Smooth muscle cell (in vitro differentiated cells): Measurements from ENCODE around the gene PPP1R13B. TPM values are rescaled to one million over a fixed set of nuclear protein-coding genes. Genes with fewer than 3 reads are reported as not detected.

Source experiments
- DNase-seq: peaks from one replicate; lab custom pipeline; 2025; ENCODE audit not compliant: unreplicated experiment; lab: John Stamatoyannopoulos, UW
- H2AFZ ChIP-seq: fragments of 200-600 bp; sonication (generic); 2 replicates; pipeline ENCODE4 v1.6.0; 2016; ENCODE audit warnings: antibody characterized with exemption, low read depth, mild to moderate bottlenecking
- H3F3A ChIP-seq: fragments of 200-600 bp; sonication (generic); 2 replicates; pipeline ENCODE4 v1.6.0; 2017; ENCODE audit warnings: antibody characterized with exemption, low read depth
- H3K27ac ChIP-seq: fragments of 200-600 bp; sonication (generic); 2 replicates; pipeline ENCODE4 v1.5.1; 2016; ENCODE audit warnings: low read depth, mild to moderate bottlenecking
- H3K27me3 ChIP-seq: fragments of 200-600 bp; sonication (generic); 2 replicates; pipeline ENCODE4 v1.6.1; 2016; ENCODE audit warnings: low read depth, mild to moderate bottlenecking
- H3K36me3 ChIP-seq: fragments of 200-600 bp; sonication (generic); 2 replicates; pipeline ENCODE4 v1.5.1; 2016; ENCODE audit warnings: low read depth
- H3K4me1 ChIP-seq: fragments of 200-600 bp; sonication (generic); 2 replicates; pipeline ENCODE4 v1.5.1; 2016; ENCODE audit warnings: low read depth
- H3K4me2 ChIP-seq: fragments of 200-600 bp; sonication (generic); 2 replicates; pipeline ENCODE4 v1.6.0; 2016; ENCODE audit warnings: mild to moderate bottlenecking
- H3K4me3 ChIP-seq: fragments of 200-600 bp; sonication (generic); 2 replicates; pipeline ENCODE4 v1.5.1; 2016; ENCODE audit warnings: mild to moderate bottlenecking
- H3K79me2 ChIP-seq: fragments of 200-600 bp; sonication (generic); 2 replicates; pipeline ENCODE4 v1.6.0; 2016; ENCODE audit warnings: low read depth, mild to moderate bottlenecking
- H3K9ac ChIP-seq: fragments of 200-600 bp; sonication (generic); 2 replicates; pipeline ENCODE4 v1.6.0; 2016; ENCODE audit warnings: low read depth
- H3K9me3 ChIP-seq: fragments of 200-600 bp; sonication (generic); replicated peaks from 2 replicates; pipeline ENCODE4 v1.5.1; 2016; ENCODE audit warnings: low read depth
- H4K20me1 ChIP-seq: fragments of 200-600 bp; sonication (generic); 2 replicates; pipeline ENCODE4 v1.6.0; 2016; ENCODE audit warnings: low read depth
- WGBS: methylation state at CpG from one replicate; pipeline ENCODE4 v1.1.7; 2016; ENCODE audit warnings: low lambda C conversion rate; 5-methylcytosine and 5-hydroxymethylcytosine counted together
- polyA plus RNA-seq: library from polyadenylated mRNA; unstranded; fragments of >200 nt; fragmentation: Nextera tagmentation; extraction: Ambion mirVana; gene quantifications from 2 replicates; pipeline ENCODE4 v1.2.1, GENCODE V29; 2016
- total RNA-seq: library from RNA; depleted of rRNA; stranded (reverse); fragments of >200 nt; gene quantifications from 2 replicates; pipeline ENCODE4 v1.2.3, GENCODE V29; 2014
- TF ChIP-seq, protein P1 (sequence below): fragments of 200-600 bp; sonication (generic); IDR thresholded peaks from 2 replicates; pipeline ENCODE4 v1.5.1; 2017; ENCODE audit warnings: borderline replicate concordance, mild to moderate bottlenecking, antibody characterized with exemption; ENCODE audit not compliant: insufficient read depth, poor library complexity, severe bottlenecking

PPP1R13B gene
- total and polyA plus RNA-seq, 2 experiments from 2014 or later, result 2.3 to 4.3 TPM

DNA sequence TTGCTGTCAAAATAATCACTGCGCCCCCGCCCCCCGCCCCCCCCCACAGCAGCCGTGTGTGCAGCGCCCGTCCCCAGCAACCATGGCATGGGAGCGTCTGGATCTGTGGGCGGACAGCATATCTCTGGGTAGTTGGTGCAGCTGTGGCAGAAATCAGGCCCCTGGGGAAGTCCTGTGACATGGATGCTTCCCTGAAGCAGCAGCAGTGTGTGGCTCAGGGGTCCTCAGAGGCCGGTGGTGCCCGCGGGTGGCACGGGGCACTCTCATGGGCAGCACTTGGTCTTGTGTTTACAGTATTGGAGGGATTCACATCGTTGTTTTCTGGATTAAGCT lies 151.3 kb downstream of the PPP1R13B start:
- 80% methylated on average over 11 of the region's 13 CpGs for WGBS
- Histone ChIP-seq H2AFZ (no peak overlapping the region), H3K9me3 (no peaks in the 10 kb centered on the region), H3K27ac (peak overlapping the region; percentile 19), H3K4me3 (no peak overlapping the region), H3K9ac (no peak overlapping the region), H4K20me1 (peaks cover 88% of the 10 kb centered on the region), H3K4me2 (no peak overlapping the region), H3F3A (peaks cover 9% of the 10 kb centered on the region), H3K36me3 (no peaks in the 10 kb centered on the region), H3K79me2 (peaks cover 21% of the 10 kb centered on the region), H3K4me1 (no peaks in the 10 kb centered on the region), H3K27me3 (no peaks in the 10 kb centered on the region)
- TF ChIP-seq, protein P1, sequence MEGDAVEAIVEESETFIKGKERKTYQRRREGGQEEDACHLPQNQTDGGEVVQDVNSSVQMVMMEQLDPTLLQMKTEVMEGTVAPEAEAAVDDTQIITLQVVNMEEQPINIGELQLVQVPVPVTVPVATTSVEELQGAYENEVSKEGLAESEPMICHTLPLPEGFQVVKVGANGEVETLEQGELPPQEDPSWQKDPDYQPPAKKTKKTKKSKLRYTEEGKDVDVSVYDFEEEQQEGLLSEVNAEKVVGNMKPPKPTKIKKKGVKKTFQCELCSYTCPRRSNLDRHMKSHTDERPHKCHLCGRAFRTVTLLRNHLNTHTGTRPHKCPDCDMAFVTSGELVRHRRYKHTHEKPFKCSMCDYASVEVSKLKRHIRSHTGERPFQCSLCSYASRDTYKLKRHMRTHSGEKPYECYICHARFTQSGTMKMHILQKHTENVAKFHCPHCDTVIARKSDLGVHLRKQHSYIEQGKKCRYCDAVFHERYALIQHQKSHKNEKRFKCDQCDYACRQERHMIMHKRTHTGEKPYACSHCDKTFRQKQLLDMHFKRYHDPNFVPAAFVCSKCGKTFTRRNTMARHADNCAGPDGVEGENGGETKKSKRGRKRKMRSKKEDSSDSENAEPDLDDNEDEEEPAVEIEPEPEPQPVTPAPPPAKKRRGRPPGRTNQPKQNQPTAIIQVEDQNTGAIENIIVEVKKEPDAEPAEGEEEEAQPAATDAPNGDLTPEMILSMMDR, result no peak
- DNase-seq, result no peak

DNA sequence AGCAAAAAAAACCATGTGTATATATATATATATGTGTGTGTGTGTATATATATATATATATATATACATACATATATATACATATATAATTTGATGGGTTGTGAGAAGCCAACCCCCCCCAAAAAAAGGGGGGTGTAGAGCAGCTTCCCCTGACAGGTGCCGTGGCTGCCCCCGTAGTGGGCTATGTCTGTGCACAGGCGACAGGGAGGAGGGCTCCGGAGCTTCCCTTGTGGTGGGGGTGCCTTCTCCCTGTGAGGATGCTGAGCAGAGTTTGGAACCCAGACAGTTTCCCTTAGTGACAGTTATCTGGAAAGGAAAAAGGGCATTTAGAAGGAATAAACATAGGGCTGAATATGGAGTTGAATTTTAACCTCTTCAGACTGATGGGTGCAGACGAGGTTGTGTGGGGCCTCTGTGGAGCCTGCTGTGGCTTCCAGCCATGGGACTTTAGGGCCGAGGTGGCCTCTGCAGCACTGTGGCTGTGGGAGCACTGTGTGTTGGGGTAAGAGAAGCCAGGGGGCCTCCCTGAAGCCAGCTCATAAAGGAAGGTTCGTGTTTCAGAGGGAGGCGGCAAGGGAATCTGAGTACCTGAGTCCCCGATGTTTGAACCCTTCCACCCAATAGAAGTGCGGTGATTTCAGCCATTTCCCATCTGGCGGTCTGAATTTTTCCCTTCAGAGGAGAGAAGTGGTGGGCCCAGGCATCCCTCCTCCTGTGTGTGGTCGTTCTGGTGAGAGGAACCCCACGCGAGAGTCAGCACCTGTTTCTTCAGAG lies 151.9 kb downstream of the PPP1R13B start:
- no peaks in the 10 kb centered on the region for H3K9me3 ChIP-seq
- WGBS, result 77% methylated on average over 14 of the region's 14 CpGs
- no peak overlapping the region for H2AFZ ChIP-seq
- H3F3A ChIP-seq, result peaks cover 9% of the 10 kb centered on the region
- TF ChIP-seq, protein P1, result no peak
- no peaks in the 10 kb centered on the region for H3K4me1 ChIP-seq
- no peak overlapping the region for H3K4me2 ChIP-seq
- no peak overlapping the region for H3K4me3 ChIP-seq
- H3K27me3 ChIP-seq, result no peaks in the 10 kb centered on the region
- peaks cover 22% of the 10 kb centered on the region for H3K79me2 ChIP-seq
- H3K27ac ChIP-seq, result peak overlapping the region; percentile 19
- no peak for DNase-seq
- H3K36me3 ChIP-seq, result no peaks in the 10 kb centered on the region
- H4K20me1 ChIP-seq, result peaks cover 88% of the 10 kb centered on the region
- no peak overlapping the region for H3K9ac ChIP-seq

DNA sequence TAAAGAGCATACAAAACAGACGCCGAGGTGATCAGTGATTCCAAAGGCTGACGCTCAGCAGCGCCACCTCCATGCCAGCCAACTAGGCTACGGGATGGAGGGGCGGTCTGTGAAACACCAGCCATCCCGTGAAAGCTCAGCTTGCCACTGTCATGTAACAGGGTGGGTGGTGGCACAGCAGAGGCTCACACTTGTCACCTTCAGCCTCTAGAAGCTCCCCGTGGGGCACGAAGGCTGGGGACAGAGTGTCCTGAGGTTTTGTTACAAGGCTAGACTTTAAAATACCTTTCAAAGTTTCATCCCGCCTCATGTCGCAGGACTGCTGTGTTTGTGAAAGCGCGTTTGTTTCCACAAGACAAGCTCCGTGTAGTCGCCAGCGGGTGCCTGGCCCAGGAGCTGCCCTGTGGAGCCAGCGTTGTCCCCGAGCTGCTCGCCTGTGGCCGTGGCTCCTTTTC lies 152.8 kb downstream of the PPP1R13B start:
- H3K4me3 ChIP-seq, result no peak overlapping the region
- TF ChIP-seq, protein P1, result no peak
- H3K9ac ChIP-seq, result no peak overlapping the region
- H3K36me3 ChIP-seq, result no peaks in the 10 kb centered on the region
- peaks cover 9% of the 10 kb centered on the region for H3F3A ChIP-seq
- no peaks in the 10 kb centered on the region for H3K4me1 ChIP-seq
- peaks cover 28% of the 10 kb centered on the region for H3K79me2 ChIP-seq
- DNase-seq, result no peak
- peaks cover 90% of the 10 kb centered on the region for H4K20me1 ChIP-seq
- no peak overlapping the region for H3K27ac ChIP-seq
- WGBS, result 96% methylated on average over 20 of the region's 20 CpGs
- H3K27me3 ChIP-seq, result no peaks in the 10 kb centered on the region
- H2AFZ ChIP-seq, result no peak overlapping the region
- no peak overlapping the region for H3K4me2 ChIP-seq
- H3K9me3 ChIP-seq, result no peaks in the 10 kb centered on the region

DNA sequence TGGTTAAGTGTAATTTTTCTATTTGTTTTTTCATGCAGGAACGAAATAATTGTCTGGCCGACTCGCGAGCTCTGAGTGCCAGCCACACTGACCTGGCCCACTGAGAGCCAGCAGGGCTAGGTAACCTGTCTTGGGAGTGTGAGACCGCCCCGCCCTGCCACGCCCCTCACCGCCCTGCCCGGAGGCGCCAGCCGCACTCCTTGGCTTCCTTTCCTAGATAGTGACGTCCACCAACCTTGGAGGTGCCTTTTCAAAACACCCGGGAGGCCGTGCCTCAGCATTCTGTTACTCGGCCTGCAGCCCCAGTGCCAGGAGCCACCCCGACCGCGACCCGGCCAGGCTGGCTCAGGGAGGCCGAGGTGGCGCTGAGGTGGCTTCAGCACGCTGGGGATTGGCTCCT lies 153.9 kb downstream of the PPP1R13B start:
- Histone ChIP-seq H3K4me2 (no peak overlapping the region), H2AFZ (no peak overlapping the region), H3K79me2 (peaks cover 28% of the 10 kb centered on the region), H3K27me3 (no peaks in the 10 kb centered on the region), H4K20me1 (peaks cover 90% of the 10 kb centered on the region), H3K27ac (no peak overlapping the region), H3K4me3 (no peak overlapping the region), H3F3A (peaks cover 9% of the 10 kb centered on the region), H3K4me1 (no peaks in the 10 kb centered on the region), H3K9me3 (no peaks in the 10 kb centered on the region), H3K36me3 (no peaks in the 10 kb centered on the region), H3K9ac (no peak overlapping the region)
- TF ChIP-seq, protein P1, result no peak
- WGBS, result 93% methylated on average over 22 of the region's 22 CpGs
- no peak for DNase-seq
